Heart left ventricle (tissue), 16 donors: ENCODE data around the gene LTN1. TPM values are rescaled to one million over a fixed set of nuclear protein-coding genes. Genes with fewer than 3 reads are reported as not detected.

Experiments
- ATAC-seq, 4 donors: fragments of 200-7000 bp; cut with Tn5 transposase; one replicate each; pipeline ENCODE4 v1.9.1; 2020 to 2022; ENCODE audit warnings: moderate library complexity in 4 of 4, mild to moderate bottlenecking in 3 of 4, moderate number of reproducible peaks in 1 of 4
- DNase-seq, 5 donors: peaks; one replicate each; pipeline ENCODE4 v3.0.0-alpha.2; 2020
- H3K27ac ChIP-seq, 12 donors: fragments of 200-600 bp; sonication (generic) in 4 of 12; one replicate each; pipeline versions ENCODE4 v1.5.0 to v1.8.0; 2016 to 2022; ENCODE audit warnings: mild to moderate bottlenecking in 2 of 12
- H3K27me3 ChIP-seq, 9 donors: fragments of 200-600 bp; sonication (generic) in 2 of 9; one replicate each; pipeline versions ENCODE4 v1.5.1 to v1.8.0; 2016 to 2022; ENCODE audit warnings: mild to moderate bottlenecking in 3 of 9
- H3K36me3 ChIP-seq, 9 donors: fragments of 200-600 bp; sonication (generic) in 2 of 9; one replicate each; pipeline versions ENCODE4 v1.5.0 to v1.8.0; 2018 to 2022; ENCODE audit warnings: mild to moderate bottlenecking in 2 of 9
- H3K4me1 ChIP-seq, 12 donors: fragments of 200-600 bp; sonication (generic) in 4 of 12; one replicate each; pipeline versions ENCODE4 v1.5.0 to v1.8.0; 2016 to 2022; ENCODE audit warnings: mild to moderate bottlenecking in 3 of 12
- H3K4me3 ChIP-seq, 12 donors: fragments of 200-600 bp; sonication (generic) in 4 of 12; one replicate each; pipeline versions ENCODE4 v1.5.0 to v1.8.0; 2017 to 2022; ENCODE audit warnings: mild to moderate bottlenecking in 9 of 12, moderate library complexity in 4 of 12
- H3K9me3 ChIP-seq, 12 donors: fragments of 200-600 bp; sonication (generic) in 4 of 12; one replicate each; pipeline versions ENCODE4 v1.5.0 to v1.8.0; 2016 to 2022; ENCODE audit warnings: mild to moderate bottlenecking in 1 of 12
- POLR2A ChIP-seq, 2 donors: fragments of 450-650 bp; IDR thresholded peaks; one replicate each; pipeline ENCODE4 v1.6.1; 2017; ENCODE audit warnings: antibody characterized with exemption in 2 of 2, mild to moderate bottlenecking in 2 of 2, moderate library complexity in 2 of 2
- WGBS, 4 donors: extraction: QIAGEN DNeasy Blood & Tissue Kit in 2 of 4; methylation state at CpG; one replicate each; pipeline versions ENCODE4 v1.1.5 to v1.1.7; 2013 to 2018; 5-methylcytosine and 5-hydroxymethylcytosine counted together
- intact Hi-C, 10 donors: fragments of 100-400 bp; cut with DNase I; formaldehyde crosslinking; loops; one replicate each; pipeline versions ENCODE4 v1.11.1 to v1.14.2; 2022
- polyA plus RNA-seq, 2 donors: library from polyadenylated mRNA; stranded (reverse); fragments of 200-250 nt; gene quantifications; one replicate each; pipeline ENCODE4 v1.2.3, GENCODE V29; 2013
- total RNA-seq, 9 donors: library from RNA; depleted of rRNA in 2 of 9; stranded (reverse); fragments of >200 nt in 2 of 9; fragmentation: NEBNext Ultra II Directional in 3 of 9; extraction: Animal tissue kit (Norgen Biotek cat#: 25700) in 3 of 9; gene quantifications; one replicate each; pipeline versions ENCODE4 v1.1.0 to v1.2.4, GENCODE V29; 2016 to 2023
- TF ChIP-seq, protein P1 (sequence below), 12 donors: fragments of 200-600 bp; sonication (generic) in 4 of 12; IDR thresholded peaks; one replicate each; pipeline versions ENCODE4 v1.5.0 to v1.8.0; 2018 to 2022; ENCODE audit warnings: antibody characterized with exemption in 12 of 12, mild to moderate bottlenecking in 5 of 12
- donor health status: ischemic (EF 13 %, LVEDD 7.1; RV severe dilation, severe dysfunction).
- donor health status: healthy with polysubstance abuse.
- donor health status: DM: no; HTN: yes; CAD: no.
- donor health status: DM: no; HTN: no; CAD: no.
- donor health status: ischemic (EF 25% LVEDD 6.9; RV normal size, moderate dysfunction).
- donor health status: ischemic (EF 25% LVEDD 5.7; RV mildly dilated, moderate dysfunction).
- donor health status: healthy.
- donor health status: DM: yes; HTN: yes; CAD: no.
- donor health status: ischemic (EF 35%, LVEDD 5.7; RV mildly dilated, moderate dysfunction).
- donor health status: nonischemic (EF 11% LVEDD 7.7; RV severe dilation, severe dysfunction).
- donor health status: DM: yes; HTN: yes; CAD: no.
- donor health status: PGD.
- donor health status: ischemic (EF 29% LVEDD 5.4; RV normal size, mild dysfunction).
- donor health status: nonischemic (EF 23%, LVEDD 6.1; RV moderate dilation, normal function).

LTN1 gene
- total and polyA plus RNA-seq, 11 donors = 3.4 to 20.3 (median 15.5) TPM

DNA sequence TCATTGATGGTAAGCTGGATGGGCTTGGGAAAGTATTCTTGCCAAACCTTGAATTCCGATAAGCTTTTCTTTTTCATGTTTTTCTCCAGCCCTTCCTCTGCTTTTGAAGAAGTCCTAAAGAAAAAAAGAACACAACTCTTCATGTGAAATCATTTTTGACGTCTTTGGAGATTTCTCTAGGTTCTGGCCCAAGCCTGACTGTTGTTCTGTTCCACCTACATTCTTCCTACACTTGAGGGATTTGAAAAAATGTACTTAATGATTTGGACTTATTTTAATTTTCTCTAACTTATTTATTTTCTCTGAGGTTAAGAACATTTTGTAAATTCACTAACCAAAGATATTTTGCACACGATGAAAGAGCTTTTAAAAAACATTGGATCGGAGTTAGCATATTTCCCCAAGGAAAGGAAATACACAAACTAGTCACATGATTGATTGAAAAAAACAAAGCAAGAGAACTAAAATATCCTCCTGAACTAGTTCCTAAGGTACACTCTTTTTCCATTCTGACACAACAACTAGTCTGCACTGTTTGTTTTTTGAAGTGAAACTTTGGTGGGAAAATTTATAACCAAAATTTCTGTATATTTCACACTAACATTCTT lies 82.3 kb downstream of the LTN1 start:
- no peaks in the 10 kb centered on the region for H3K9me3 ChIP-seq
- 54 to 68% (median 61%) methylated on average over 4 of the region's 4 CpGs for WGBS, 4 donors
- H3K4me3 ChIP-seq = no peak overlapping the region
- H3K36me3 ChIP-seq = no peaks in the 10 kb centered on the region
- H3K4me1 ChIP-seq = no peaks in the 10 kb centered on the region
- ATAC-seq = no peak
- no peak overlapping the region for H3K27ac ChIP-seq
- no peak for DNase-seq
- intact Hi-C loops = no loop called here
- no peak for TF ChIP-seq POLR2A (IDR thresholded peaks at IDR 0.05)
- TF ChIP-seq, protein P1, sequence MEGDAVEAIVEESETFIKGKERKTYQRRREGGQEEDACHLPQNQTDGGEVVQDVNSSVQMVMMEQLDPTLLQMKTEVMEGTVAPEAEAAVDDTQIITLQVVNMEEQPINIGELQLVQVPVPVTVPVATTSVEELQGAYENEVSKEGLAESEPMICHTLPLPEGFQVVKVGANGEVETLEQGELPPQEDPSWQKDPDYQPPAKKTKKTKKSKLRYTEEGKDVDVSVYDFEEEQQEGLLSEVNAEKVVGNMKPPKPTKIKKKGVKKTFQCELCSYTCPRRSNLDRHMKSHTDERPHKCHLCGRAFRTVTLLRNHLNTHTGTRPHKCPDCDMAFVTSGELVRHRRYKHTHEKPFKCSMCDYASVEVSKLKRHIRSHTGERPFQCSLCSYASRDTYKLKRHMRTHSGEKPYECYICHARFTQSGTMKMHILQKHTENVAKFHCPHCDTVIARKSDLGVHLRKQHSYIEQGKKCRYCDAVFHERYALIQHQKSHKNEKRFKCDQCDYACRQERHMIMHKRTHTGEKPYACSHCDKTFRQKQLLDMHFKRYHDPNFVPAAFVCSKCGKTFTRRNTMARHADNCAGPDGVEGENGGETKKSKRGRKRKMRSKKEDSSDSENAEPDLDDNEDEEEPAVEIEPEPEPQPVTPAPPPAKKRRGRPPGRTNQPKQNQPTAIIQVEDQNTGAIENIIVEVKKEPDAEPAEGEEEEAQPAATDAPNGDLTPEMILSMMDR (IDR thresholded peaks at IDR 0.05) = no peak
- no peaks in the 10 kb centered on the region for H3K27me3 ChIP-seq

DNA sequence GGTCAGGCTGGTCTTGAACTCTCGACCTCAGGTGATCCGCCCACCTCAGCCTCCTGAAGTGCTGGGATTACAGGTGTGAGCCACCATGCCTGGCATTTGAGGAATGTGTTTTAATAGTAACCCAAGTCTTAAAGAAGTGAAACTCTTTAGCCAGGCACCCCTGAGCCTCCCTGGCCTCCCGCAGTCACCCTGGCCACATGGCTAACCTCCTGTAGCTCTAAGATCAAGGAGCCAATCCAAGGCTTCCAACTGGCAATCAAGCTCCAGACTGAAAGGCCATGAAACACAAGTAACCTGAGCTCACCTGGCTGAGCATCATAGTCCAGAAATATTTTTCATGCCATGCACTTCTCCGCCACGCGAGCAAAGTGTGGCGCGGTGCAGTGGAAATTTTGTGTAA lies 84.3 kb downstream of the LTN1 start:
- no peak for DNase-seq
- 97 to 100% (median 98%) methylated on average over 8 of the region's 8 CpGs for WGBS, 4 donors
- intact Hi-C loops = no loop called here
- TF ChIP-seq POLR2A (IDR thresholded peaks at IDR 0.05) = no peak
- TF ChIP-seq, protein P1 (IDR thresholded peaks at IDR 0.05) = no peak
- Histone ChIP-seq H3K36me3 (no peaks in the 10 kb centered on the region), H3K4me3 (no peak overlapping the region), H3K4me1 (no peaks in the 10 kb centered on the region), H3K27ac (no peak overlapping the region), H3K9me3 (no peaks in the 10 kb centered on the region), H3K27me3 (no peaks in the 10 kb centered on the region)
- no peak for ATAC-seq

DNA sequence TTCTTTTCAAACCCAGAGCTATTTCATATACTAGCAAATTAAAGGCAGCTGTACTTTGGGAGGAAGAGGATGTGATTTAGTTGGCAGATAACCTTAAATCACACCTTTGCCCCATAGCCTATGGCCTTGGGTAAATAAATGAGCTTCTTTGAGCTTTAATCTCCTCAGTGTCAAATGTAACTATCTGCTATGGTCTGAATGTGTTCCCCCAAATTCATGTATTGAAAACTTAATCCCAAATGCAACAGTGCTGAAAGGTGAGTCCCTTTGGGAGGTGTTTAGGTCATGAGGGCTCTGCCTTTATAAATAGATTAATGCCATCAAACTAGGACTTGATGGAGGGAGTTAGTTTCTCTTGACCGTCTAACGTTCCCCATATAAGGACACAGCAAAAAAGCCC lies 85.8 kb downstream of the LTN1 start:
- intact Hi-C loops = no loop called here
- DNase-seq = no peak
- Histone ChIP-seq H3K9me3 (no peaks in the 10 kb centered on the region), H3K27ac (no peak overlapping the region), H3K27me3 (no peaks in the 10 kb centered on the region), H3K36me3 (no peaks in the 10 kb centered on the region), H3K4me1 (no peaks in the 10 kb centered on the region), H3K4me3 (no peak overlapping the region)
- TF ChIP-seq POLR2A (IDR thresholded peaks at IDR 0.05) = no peak
- TF ChIP-seq, protein P1 (IDR thresholded peaks at IDR 0.05) = no peak
- no peak for ATAC-seq
- 70 to 91% (median 87%) methylated on average over 2 of the region's 2 CpGs for WGBS, 4 donors

DNA sequence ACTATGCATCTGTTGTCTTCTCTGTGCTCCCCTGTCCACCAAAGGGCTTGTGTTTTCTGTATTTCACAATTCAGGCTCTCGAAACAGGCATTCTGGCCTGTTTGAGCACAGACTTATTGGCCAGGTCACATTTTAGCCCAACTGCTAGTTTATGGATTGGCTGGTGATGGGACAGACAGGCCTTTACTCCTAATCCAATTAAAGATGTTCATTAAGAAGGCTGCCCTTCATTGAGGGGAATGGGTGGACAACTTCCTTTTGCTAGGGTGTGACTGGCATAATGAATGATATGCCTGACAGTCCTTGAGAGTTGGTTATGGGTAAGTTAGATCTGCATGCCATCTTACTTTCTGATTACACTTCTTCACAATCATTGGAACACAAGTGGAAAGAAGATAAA lies 86.4 kb downstream of the LTN1 start:
- H3K27me3 ChIP-seq = no peaks in the 10 kb centered on the region
- WGBS, 4 donors = 89 to 100% (median 94%) methylated on average over 1 of the region's 1 CpG

More for the DNA sequence above, 86.4 kb downstream of the LTN1 start:
- DNase-seq (no peak), ATAC-seq (no peak)
- no peak for TF ChIP-seq POLR2A (IDR thresholded peaks at IDR 0.05)
- TF ChIP-seq, protein P1 (IDR thresholded peaks at IDR 0.05) = no peak
- Histone ChIP-seq H3K27ac (no peak overlapping the region), H3K4me1 (no peaks in the 10 kb centered on the region), H3K9me3 (no peaks in the 10 kb centered on the region), H3K36me3 (no peaks in the 10 kb centered on the region), H3K4me3 (no peak overlapping the region)
- intact Hi-C loops = no loop called here
